Left ventricle myocardium inferior (tissue), 1 donor: ENCODE measurements around the gene SORCS2. TPM values are rescaled to one million over a fixed set of nuclear protein-coding genes. Genes with fewer than 3 reads are reported as not detected.

Experiments
- DNase-seq: peaks from one replicate; pipeline ENCODE4 v3.0.0-alpha.2; 2020
- H3K27ac ChIP-seq: fragments of 200-600 bp; replicated peaks from 2 replicates; pipeline ENCODE4 v1.8.0; 2021
- H3K27me3 ChIP-seq: fragments of 200-600 bp; 2 replicates; pipeline ENCODE4 v1.8.0; 2021; ENCODE audit warnings: low read depth
- H3K36me3 ChIP-seq: fragments of 200-600 bp; 2 replicates; pipeline ENCODE4 v1.8.0; 2021
- H3K4me1 ChIP-seq: fragments of 200-600 bp; 2 replicates; pipeline ENCODE4 v1.8.0; 2021
- H3K4me3 ChIP-seq: fragments of 200-600 bp; 2 replicates; pipeline ENCODE4 v1.8.0; 2021; ENCODE audit warnings: mild to moderate bottlenecking, moderate library complexity
- H3K9me3 ChIP-seq: fragments of 200-600 bp; replicated peaks from 2 replicates; pipeline ENCODE4 v1.8.0; 2021
- CTCF ChIP-seq: fragments of 200-600 bp; IDR thresholded peaks from 2 replicates; pipeline ENCODE4 v1.8.0; 2021; ENCODE audit warnings: antibody characterized with exemption, mild to moderate bottlenecking, borderline replicate concordance
- intact Hi-C: fragments of 100-400 bp; cut with micrococcal nuclease; formaldehyde crosslinking; loops from one replicate; pipeline ENCODE4 v1.11.0; 2022
- total RNA-seq: library from RNA; stranded (reverse); fragmentation: NEBNext Ultra II Directional; extraction: Animal tissue kit (Norgen Biotek cat#: 25700); gene quantifications from one replicate; pipeline ENCODE4 v1.2.1, GENCODE V29; 2021
- donor health status: DM: no; HTN: yes; CAD: no; lungs with severe emphysema.

Gene SORCS2
- total RNA-seq, 1 donor from 2014 or later = 1.2 TPM

- Histone ChIP-seq H3K4me3 (no peak overlapping the region), H3K36me3 (no peaks in the 10 kb centered on the region), H3K4me1 (peaks cover 37% of the 10 kb centered on the region), H3K27me3 (peaks cover 26% of the 10 kb centered on the region), H3K9me3 (no peaks in the 10 kb centered on the region), H3K27ac (no peak overlapping the region)
- intact Hi-C loops = no loop called here
- TF ChIP-seq CTCF = no peak
- no peak for DNase-seq
These were observed 321.3 kb downstream of the SORCS2 start for GRCh38 chr4:7513671-7514070.

GRCh38 chr4:7514281-7514680, 321.9 kb downstream of the SORCS2 start:
- Histone ChIP-seq H3K9me3 (no peaks in the 10 kb centered on the region), H3K36me3 (no peaks in the 10 kb centered on the region), H3K27ac (no peak overlapping the region), H3K27me3 (peaks cover 21% of the 10 kb centered on the region), H3K4me3 (no peak overlapping the region), H3K4me1 (peaks cover 42% of the 10 kb centered on the region)
- no peak for DNase-seq
- no peak for TF ChIP-seq CTCF
- intact Hi-C loops = no loop called here

- no peak for DNase-seq
- no peak for TF ChIP-seq CTCF
- H3K4me3 ChIP-seq = no peak overlapping the region
- intact Hi-C loops = no loop called here
- H3K4me1 ChIP-seq = peaks cover 47% of the 10 kb centered on the region
- H3K27ac ChIP-seq = no peak overlapping the region
- H3K27me3 ChIP-seq = peaks cover 21% of the 10 kb centered on the region
- H3K36me3 ChIP-seq = no peaks in the 10 kb centered on the region
- no peaks in the 10 kb centered on the region for H3K9me3 ChIP-seq
These were observed 322.5 kb downstream of the SORCS2 start for GRCh38 chr4:7514789-7515188.

- TF ChIP-seq CTCF = no peak
- peaks cover 50% of the 10 kb centered on the region for H3K4me1 ChIP-seq
- intact Hi-C loops = no loop called here
- H3K36me3 ChIP-seq = no peaks in the 10 kb centered on the region
- H3K4me3 ChIP-seq = no peak overlapping the region
- H3K27ac ChIP-seq = no peak overlapping the region
- H3K27me3 ChIP-seq = peaks cover 20% of the 10 kb centered on the region
- no peak for DNase-seq
- no peaks in the 10 kb centered on the region for H3K9me3 ChIP-seq
These were observed 323.1 kb downstream of the SORCS2 start for GRCh38 chr4:7515390-7515902.

GRCh38 chr4:7516096-7516772, 323.9 kb downstream of the SORCS2 start:
- H3K27ac ChIP-seq = no peak overlapping the region
- no peak for TF ChIP-seq CTCF
- DNase-seq = no peak
- H3K27me3 ChIP-seq = peaks cover 22% of the 10 kb centered on the region
- H3K4me1 ChIP-seq = peaks cover 50% of the 10 kb centered on the region
- H3K36me3 ChIP-seq = no peaks in the 10 kb centered on the region
- intact Hi-C loops = no loop called here
- no peaks in the 10 kb centered on the region for H3K9me3 ChIP-seq
- H3K4me3 ChIP-seq = no peak overlapping the region
